SU-DHL-6 (cell line): ENCODE results near the gene CARD10.

ENCODE experiments used
- CTCF ChIP-seq: fragments of 200-600 bp; sonication (generic); IDR thresholded peaks from one replicate; pipeline ENCODE4 v1.5.1; 2017; ENCODE audit warnings: antibody characterized with exemption, mild to moderate bottlenecking, low read length, moderate library complexity; ENCODE audit not compliant: insufficient read depth, poor library complexity, severe bottlenecking
- EZH2phosphoT487 ChIP-seq: fragments of 200-600 bp; sonication (generic), shearing (Covaris generic); conservative IDR thresholded peaks from 2 replicates; pipeline ENCODE4 v1.6.1; 2018; ENCODE audit warnings: mild to moderate bottlenecking, antibody characterized with exemption, low read length, moderate library complexity, mixed read lengths

GRCh38 chr22:37521236-37521739, 2.1 kb upstream of the CARD10 start:
- TF ChIP-seq CTCF: no peak
- TF ChIP-seq EZH2phosphoT487: no peak
